ENCODE data around the gene TTC1. TPM values are rescaled to one million over a fixed set of nuclear protein-coding genes. Genes with fewer than 3 reads are reported as not detected.

The TTC1 gene
- total RNA-seq, 1 experiment from 2014 or later: 53.0 TPM

DNA sequence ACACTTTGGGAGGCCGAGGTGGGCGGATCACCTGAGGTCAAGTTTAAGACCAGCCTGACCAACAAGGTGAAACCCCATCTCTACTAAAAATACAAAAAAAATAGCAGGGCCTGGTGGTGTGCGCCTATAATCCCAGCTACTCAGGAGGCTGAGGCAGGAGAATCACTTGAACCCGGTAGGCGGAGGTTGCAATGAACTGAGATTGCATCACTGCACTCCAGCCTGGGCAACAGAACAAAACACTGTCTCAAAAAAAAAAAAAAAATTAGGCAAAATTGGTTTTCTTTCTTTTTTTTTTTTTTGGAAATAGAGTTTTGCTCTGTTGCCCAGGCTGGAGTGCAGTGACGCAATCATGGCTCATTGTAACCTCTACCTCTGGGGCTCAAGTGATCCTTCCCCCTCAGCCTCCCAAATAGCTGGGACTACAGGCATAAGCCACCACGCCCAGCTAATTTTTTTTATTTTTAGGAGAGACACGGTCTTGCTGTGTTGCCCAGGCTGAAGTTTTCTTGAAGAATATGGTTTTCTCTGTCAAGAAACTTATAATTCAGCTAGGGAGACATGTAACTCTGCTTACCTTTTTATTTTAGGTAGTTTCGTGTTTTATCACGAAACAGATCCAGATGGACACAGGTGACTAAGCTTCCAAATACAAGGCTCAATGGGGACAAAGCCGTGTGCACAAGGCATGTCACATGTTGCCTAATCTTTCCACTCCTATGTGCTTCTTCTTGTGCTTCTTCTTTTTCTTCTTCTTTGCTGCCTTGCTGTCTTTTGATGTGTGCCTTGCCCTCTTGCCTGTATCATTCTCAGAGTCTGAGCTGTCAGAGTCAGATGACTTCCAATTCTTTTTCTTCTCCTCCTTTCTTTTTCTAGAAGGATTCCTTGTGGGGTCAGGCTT is 14.3 kb downstream of the TTC1 start:
- no peaks in the 10 kb centered on the region for H3K4me1 ChIP-seq
- ChIA-PET CTCF (interaction anchor here (0.7 to 2.2 kb wide), 3 partner anchors 178 to 368 kb away, joined by 3 to 16 read pairs (median 11); no protein-coding TSS in a partner anchor), POLR2A (no interaction called here)
- no peaks in the 10 kb centered on the region for H3K27me3 ChIP-seq (replicated peaks; ENCODE audit: control insufficient read depth, insufficient read depth, low read length)
- Mint-ChIP-seq H3K27me3 (ENCODE audit: insufficient read depth, unreplicated experiment) (no peaks in the 10 kb centered on the region), H3K36me3 (ENCODE audit: insufficient read depth, unreplicated experiment) (peaks cover 31% of the 10 kb centered on the region), H3K9me3 (ENCODE audit: unreplicated experiment) (no peaks in the 10 kb centered on the region), H3K27ac (ENCODE audit: unreplicated experiment) (no peak overlapping the region), H3K4me1 (ENCODE audit: low read depth, unreplicated experiment) (peaks cover 7% of the 10 kb centered on the region), H3K4me3 (ENCODE audit: unreplicated experiment) (no peak overlapping the region)
- no TSS peak for BruUV-seq (replicated peaks)
- intact Hi-C loops (cut with micrococcal nuclease; ENCODE audit: unreplicated experiment): loop anchor here (5.0 to 10.0 kb wide), 2 partner anchors 59 to 242 kb away; no protein-coding TSS in a partner anchor
- TF ChIP-seq, protein P1, sequence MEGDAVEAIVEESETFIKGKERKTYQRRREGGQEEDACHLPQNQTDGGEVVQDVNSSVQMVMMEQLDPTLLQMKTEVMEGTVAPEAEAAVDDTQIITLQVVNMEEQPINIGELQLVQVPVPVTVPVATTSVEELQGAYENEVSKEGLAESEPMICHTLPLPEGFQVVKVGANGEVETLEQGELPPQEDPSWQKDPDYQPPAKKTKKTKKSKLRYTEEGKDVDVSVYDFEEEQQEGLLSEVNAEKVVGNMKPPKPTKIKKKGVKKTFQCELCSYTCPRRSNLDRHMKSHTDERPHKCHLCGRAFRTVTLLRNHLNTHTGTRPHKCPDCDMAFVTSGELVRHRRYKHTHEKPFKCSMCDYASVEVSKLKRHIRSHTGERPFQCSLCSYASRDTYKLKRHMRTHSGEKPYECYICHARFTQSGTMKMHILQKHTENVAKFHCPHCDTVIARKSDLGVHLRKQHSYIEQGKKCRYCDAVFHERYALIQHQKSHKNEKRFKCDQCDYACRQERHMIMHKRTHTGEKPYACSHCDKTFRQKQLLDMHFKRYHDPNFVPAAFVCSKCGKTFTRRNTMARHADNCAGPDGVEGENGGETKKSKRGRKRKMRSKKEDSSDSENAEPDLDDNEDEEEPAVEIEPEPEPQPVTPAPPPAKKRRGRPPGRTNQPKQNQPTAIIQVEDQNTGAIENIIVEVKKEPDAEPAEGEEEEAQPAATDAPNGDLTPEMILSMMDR (IDR thresholded peaks at IDR 0.05; ENCODE audit: insufficient read depth in 1 of 2, low read depth in 1 of 2, low read length in 1 of 2, severe bottlenecking in 1 of 2, unreplicated experiment in 1 of 2): no peak
- H3K9me3 ChIP-seq: no peaks in the 10 kb centered on the region
- no peak overlapping the region for H3K4me3 ChIP-seq (ENCODE audit: low read depth, low read length)
- H3K36me3 ChIP-seq (ENCODE audit: control insufficient read depth, insufficient read depth, low read length): no peaks in the 10 kb centered on the region
- no peak for DNase-seq

DNA sequence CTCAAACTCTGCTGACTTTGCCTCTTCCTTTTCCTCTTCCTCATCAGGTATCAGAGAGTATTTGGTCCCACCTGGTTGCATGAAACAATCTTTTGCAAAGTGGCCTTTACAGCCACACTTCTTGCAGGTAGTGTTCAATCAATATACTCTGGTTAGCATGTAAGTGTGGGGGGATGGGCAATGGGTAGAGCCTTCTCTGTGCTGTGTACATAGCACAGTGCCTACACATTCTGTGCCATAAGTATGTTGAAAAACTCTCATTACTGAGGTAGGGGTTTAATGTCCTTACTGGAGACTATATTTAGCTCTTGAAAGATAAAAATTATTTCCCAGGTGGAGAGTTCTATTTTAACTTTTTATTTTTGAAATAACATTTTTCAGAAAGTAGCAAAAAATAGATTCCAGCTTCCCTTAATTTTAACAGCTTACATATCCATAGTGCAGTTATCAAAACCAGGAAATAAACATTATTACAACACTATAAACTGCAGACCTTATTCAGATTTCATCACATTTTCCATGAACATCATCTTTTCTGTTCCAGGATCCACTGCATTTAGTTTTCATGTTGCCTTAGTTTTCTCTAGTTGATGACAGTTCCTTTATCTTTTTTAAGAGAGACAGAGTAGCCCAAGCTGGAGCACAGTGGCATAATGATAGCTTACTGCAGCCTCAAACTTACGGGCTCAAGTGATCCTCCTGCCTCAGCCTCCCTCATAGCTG is 15.1 kb downstream of the TTC1 start:
- intact Hi-C loops (cut with micrococcal nuclease; ENCODE audit: unreplicated experiment): loop anchor here (5.0 to 10.0 kb wide), 2 partner anchors 58 to 241 kb away; no protein-coding TSS in a partner anchor
- CTCF ChIA-PET: no interaction called here

DNA sequence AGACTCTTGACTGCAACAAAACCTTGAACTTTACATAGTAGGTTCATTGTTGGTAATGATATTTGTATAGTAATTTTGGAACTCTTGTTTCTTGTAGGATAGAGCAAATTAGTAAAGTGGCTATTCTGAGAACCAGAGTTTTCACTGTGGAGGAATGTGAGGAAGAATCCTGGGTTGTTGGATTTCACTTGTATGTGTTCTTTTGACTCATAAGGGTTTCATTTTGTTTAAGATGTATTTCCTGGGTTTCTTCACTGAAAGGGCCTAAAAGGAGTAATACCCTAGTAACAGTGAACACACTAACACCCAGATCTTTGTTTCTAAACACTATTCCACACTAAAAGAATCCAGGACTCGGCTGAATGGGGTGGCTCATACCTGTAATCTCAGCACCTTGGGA is 20.1 kb downstream of the TTC1 start:
- Histone ChIP-seq H3K36me3 (ENCODE audit: control insufficient read depth, insufficient read depth, low read length) (no peaks in the 10 kb centered on the region), H3K9me3 (no peaks in the 10 kb centered on the region), H3K4me3 (ENCODE audit: low read depth, low read length) (no peak overlapping the region), H3K27me3 (replicated peaks; ENCODE audit: control insufficient read depth, insufficient read depth, low read length) (no peaks in the 10 kb centered on the region), H3K4me1 (peaks cover 5% of the 10 kb centered on the region; the same call in 1 of the 2 replicates)
- BruUV-seq (replicated peaks): no TSS peak
- Mint-ChIP-seq H3K9me3 (ENCODE audit: unreplicated experiment) (no peaks in the 10 kb centered on the region), H3K27ac (ENCODE audit: unreplicated experiment) (no peak overlapping the region), H3K4me3 (ENCODE audit: unreplicated experiment) (no peak overlapping the region), H3K4me1 (ENCODE audit: low read depth, unreplicated experiment) (peaks cover under 1% of the 10 kb centered on the region), H3K36me3 (ENCODE audit: insufficient read depth, unreplicated experiment) (peaks cover 29% of the 10 kb centered on the region), H3K27me3 (ENCODE audit: insufficient read depth, unreplicated experiment) (no peaks in the 10 kb centered on the region)
- POLR2A ChIA-PET: no interaction called here
- intact Hi-C loops (cut with micrococcal nuclease; ENCODE audit: unreplicated experiment): loop anchor here (10.0 kb wide), 1 partner anchor 236 kb away; no protein-coding TSS in a partner anchor
- CTCF ChIA-PET: no interaction called here
- no peak for DNase-seq
- TF ChIP-seq, protein P1 (IDR thresholded peaks at IDR 0.05; ENCODE audit: insufficient read depth in 1 of 2, low read depth in 1 of 2, low read length in 1 of 2, severe bottlenecking in 1 of 2, unreplicated experiment in 1 of 2): no peak

More for the DNA sequence above, 15.1 kb downstream of the TTC1 start:
- BruUV-seq (replicated peaks): no TSS peak
- Histone ChIP-seq H3K36me3 (ENCODE audit: control insufficient read depth, insufficient read depth, low read length) (no peaks in the 10 kb centered on the region), H3K4me1 (no peaks in the 10 kb centered on the region), H3K27me3 (replicated peaks; ENCODE audit: control insufficient read depth, insufficient read depth, low read length) (no peaks in the 10 kb centered on the region), H3K4me3 (ENCODE audit: low read depth, low read length) (no peak overlapping the region), H3K9me3 (no peaks in the 10 kb centered on the region)
- no peak for DNase-seq
- peaks cover 7% of the 10 kb centered on the region for H3K4me1 Mint-ChIP-seq (ENCODE audit: low read depth, unreplicated experiment)
- H3K9me3 Mint-ChIP-seq (ENCODE audit: unreplicated experiment): no peaks in the 10 kb centered on the region
- H3K36me3 Mint-ChIP-seq (ENCODE audit: insufficient read depth, unreplicated experiment): peaks cover 31% of the 10 kb centered on the region
- TF ChIP-seq, protein P1 (IDR thresholded peaks at IDR 0.05; ENCODE audit: insufficient read depth in 1 of 2, low read depth in 1 of 2, low read length in 1 of 2, severe bottlenecking in 1 of 2, unreplicated experiment in 1 of 2): no peak
- POLR2A ChIA-PET: interaction anchor here (0.5 to 0.6 kb wide), 2 partner anchors 41 to 314 kb away, joined by 3 to 4 read pairs; no protein-coding TSS in a partner anchor
- H3K4me3 Mint-ChIP-seq (ENCODE audit: unreplicated experiment): no peak overlapping the region
- no peaks in the 10 kb centered on the region for H3K27me3 Mint-ChIP-seq (ENCODE audit: insufficient read depth, unreplicated experiment)
- no peak overlapping the region for H3K27ac Mint-ChIP-seq (ENCODE audit: unreplicated experiment)

All from Caco-2 (cell line).